Upper lobe of left lung (tissue), 4 donors: ENCODE measurements around the gene CSKMT.

Experiments
- EP300 ChIP-seq, 4 donors: sonication (generic); formaldehyde crosslinking; IDR thresholded peaks; one replicate each; pipeline ENCODE4 v1.5.1; 2017; ENCODE audit warnings: antibody characterized with exemption in 4 of 4, control low read depth in 2 of 4
- POLR2A ChIP-seq, 4 donors: fragments of 450-650 bp; IDR thresholded peaks; one replicate each; pipeline ENCODE4 v1.5.1; 2016 to 2017; ENCODE audit warnings: antibody characterized with exemption in 4 of 4, mild to moderate bottlenecking in 2 of 4
- POLR2AphosphoS5 ChIP-seq, 2 donors: sonication (generic); formaldehyde crosslinking; IDR thresholded peaks; one replicate each; pipeline ENCODE4 v1.5.1; 2017; ENCODE audit warnings: antibody characterized with exemption in 2 of 2
- TF ChIP-seq, protein P1 (sequence below), 6 experiments: fragments of 450-650 bp in 4 of 6; fragments of 200-600 bp in 2 of 6; sonication (generic) in 2 of 6; IDR thresholded peaks; one replicate each; pipeline ENCODE4 v1.5.1; 2016 to 2019; ENCODE audit warnings: antibody characterized with exemption in 6 of 6

DNA sequence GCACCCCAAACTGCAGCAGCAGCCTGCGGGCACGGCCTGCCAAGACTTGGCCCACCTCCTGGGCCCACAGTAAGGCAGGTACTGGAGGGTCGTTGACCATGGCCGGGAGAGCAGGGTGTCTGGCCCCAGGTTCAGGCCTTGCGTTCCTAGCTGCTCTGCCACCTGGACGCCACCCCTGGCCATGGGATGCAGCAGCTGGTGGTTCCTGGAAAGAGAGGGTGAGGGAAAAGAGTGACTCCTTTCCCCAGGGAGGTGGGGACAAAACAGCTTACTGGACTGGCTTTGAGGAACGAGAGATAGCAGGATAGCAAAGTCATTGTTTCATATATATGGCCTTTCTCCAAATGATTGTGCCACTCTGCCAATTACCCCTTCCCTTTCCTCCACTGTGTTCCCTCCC lies 40.3 kb downstream of the CSKMT start:
- TF ChIP-seq POLR2AphosphoS5 (IDR thresholded peaks at IDR 0.05): no peak
- TF ChIP-seq, protein P1, sequence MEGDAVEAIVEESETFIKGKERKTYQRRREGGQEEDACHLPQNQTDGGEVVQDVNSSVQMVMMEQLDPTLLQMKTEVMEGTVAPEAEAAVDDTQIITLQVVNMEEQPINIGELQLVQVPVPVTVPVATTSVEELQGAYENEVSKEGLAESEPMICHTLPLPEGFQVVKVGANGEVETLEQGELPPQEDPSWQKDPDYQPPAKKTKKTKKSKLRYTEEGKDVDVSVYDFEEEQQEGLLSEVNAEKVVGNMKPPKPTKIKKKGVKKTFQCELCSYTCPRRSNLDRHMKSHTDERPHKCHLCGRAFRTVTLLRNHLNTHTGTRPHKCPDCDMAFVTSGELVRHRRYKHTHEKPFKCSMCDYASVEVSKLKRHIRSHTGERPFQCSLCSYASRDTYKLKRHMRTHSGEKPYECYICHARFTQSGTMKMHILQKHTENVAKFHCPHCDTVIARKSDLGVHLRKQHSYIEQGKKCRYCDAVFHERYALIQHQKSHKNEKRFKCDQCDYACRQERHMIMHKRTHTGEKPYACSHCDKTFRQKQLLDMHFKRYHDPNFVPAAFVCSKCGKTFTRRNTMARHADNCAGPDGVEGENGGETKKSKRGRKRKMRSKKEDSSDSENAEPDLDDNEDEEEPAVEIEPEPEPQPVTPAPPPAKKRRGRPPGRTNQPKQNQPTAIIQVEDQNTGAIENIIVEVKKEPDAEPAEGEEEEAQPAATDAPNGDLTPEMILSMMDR (IDR thresholded peaks at IDR 0.05): no peak
- TF ChIP-seq POLR2A (IDR thresholded peaks at IDR 0.05): no peak
- no peak for TF ChIP-seq EP300 (IDR thresholded peaks at IDR 0.05)
